GM10266 (cell line): ENCODE results near the gene STAMBP.

Experiments used
- DNase-seq: peaks from one replicate; pipeline ENCODE4 v3.0.0; 2012; ENCODE audit errors: extremely low spot score
- CTCF ChIP-seq: IDR thresholded peaks from 2 replicates; pipeline ENCODE4 v1.5.1; 2012; ENCODE audit warnings: mild to moderate bottlenecking, low read depth; ENCODE audit not compliant: control insufficient read depth, insufficient read depth; ENCODE audit errors: missing control alignments

STAMBP gene

GRCh38 chr2:73827018-73827417, 1.7 kb upstream of the STAMBP start:
- peak; percentile 50 for DNase-seq
- peak; percentile 49 for TF ChIP-seq CTCF

- no peak for TF ChIP-seq CTCF
- no peak for DNase-seq
Measured at GRCh38 chr2:73827660-73828388, 937 bp upstream of the STAMBP start.

- no peak for DNase-seq
Measured at GRCh38 chr2:73828389-73828817, 358 bp upstream of the STAMBP start.

GRCh38 chr2:73830871-73831401, 2.2 kb downstream of the STAMBP start:
- no peak for TF ChIP-seq CTCF
- no peak for DNase-seq

More at GRCh38 chr2:73828389-73828817, 358 bp upstream of the STAMBP start:
- TF ChIP-seq CTCF, result no peak

GRCh38 chr2:73832930-73833329, 4.2 kb downstream of the STAMBP start:
- TF ChIP-seq CTCF, result no peak
- no peak for DNase-seq

- no peak for DNase-seq
Measured at GRCh38 chr2:73836141-73836943, 7.6 kb downstream of the STAMBP start.

More at GRCh38 chr2:73836141-73836943, 7.6 kb downstream of the STAMBP start:
- TF ChIP-seq CTCF, result no peak
